Epithelial cell of proximal tubule (primary cell): ENCODE measurements around the gene POLR2M. TPM values are rescaled to one million over a fixed set of nuclear protein-coding genes. Genes with fewer than 3 reads are reported as not detected.
A peak's percentile ranks its signal among the peaks of the same experiment; 100 is the strongest.

ENCODE experiments used
- DNase-seq: peaks from one replicate; pipeline ENCODE4 v3.0.0-alpha.2; 2011; ENCODE audit warnings: low read depth
- H3K4me3 ChIP-seq: 2 replicates; pipeline ENCODE4 v1.5.1; 2011; ENCODE audit warnings: low read depth, mild to moderate bottlenecking, low read length
- CTCF ChIP-seq: conservative IDR thresholded peaks from 2 replicates; pipeline ENCODE4 v1.5.1; 2012; ENCODE audit warnings: low read depth, mild to moderate bottlenecking, low read length
- total RNA-seq: library from RNA; depleted of rRNA; stranded (reverse); fragments of >200 nt; gene quantifications from 2 replicates; pipeline ENCODE4 v1.2.3, GENCODE V29; 2015

The POLR2M gene
- total RNA-seq, 1 donor from 2014 or later: 39.3 TPM

GRCh38 chr15:57680021-57680420 is 26.5 kb upstream of the POLR2M start:
- no peak overlapping the region for H3K4me3 ChIP-seq
- no peak for TF ChIP-seq CTCF
- DNase-seq: peak; percentile 25

- DNase-seq: no peak
- H3K4me3 ChIP-seq: no peak overlapping the region
- TF ChIP-seq CTCF: no peak
Observed at GRCh38 chr15:57681011-57681410, 25.5 kb upstream of the POLR2M start.

GRCh38 chr15:57683481-57683880 is 23.0 kb upstream of the POLR2M start:
- no peak overlapping the region for H3K4me3 ChIP-seq
- TF ChIP-seq CTCF: no peak
- no peak for DNase-seq

- no peak for DNase-seq
- TF ChIP-seq CTCF: no peak
- no peak overlapping the region for H3K4me3 ChIP-seq
Observed at GRCh38 chr15:57684491-57685151, 21.9 kb upstream of the POLR2M start.

GRCh38 chr15:57685306-57686095 is 21.0 kb upstream of the POLR2M start:
- no peak for TF ChIP-seq CTCF
- no peak for DNase-seq
- no peak overlapping the region for H3K4me3 ChIP-seq

GRCh38 chr15:57686657-57687056 is 19.9 kb upstream of the POLR2M start:
- no peak for DNase-seq
- TF ChIP-seq CTCF: no peak
- no peak overlapping the region for H3K4me3 ChIP-seq
